ENCODE data around the gene TMTC2.

Gene TMTC2

DNA sequence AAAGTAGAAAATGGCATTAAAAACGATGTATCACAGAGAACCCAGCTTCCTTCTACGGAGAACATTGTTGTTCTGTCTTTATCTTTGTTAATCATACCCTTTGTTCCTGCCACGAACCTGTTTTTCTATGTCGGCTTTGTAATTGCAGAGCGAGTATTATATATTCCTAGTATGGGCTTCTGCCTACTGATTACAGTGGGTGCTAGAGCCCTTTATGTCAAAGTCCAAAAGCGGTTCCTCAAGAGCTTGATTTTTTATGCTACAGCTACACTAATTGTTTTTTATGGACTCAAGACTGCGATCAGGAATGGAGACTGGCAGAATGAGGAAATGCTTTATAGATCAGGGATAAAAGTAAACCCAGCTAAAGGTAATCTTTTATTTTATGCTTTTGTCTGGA, 209.6 kb downstream of the TMTC2 start:
- no peak for DNase-seq

DNA sequence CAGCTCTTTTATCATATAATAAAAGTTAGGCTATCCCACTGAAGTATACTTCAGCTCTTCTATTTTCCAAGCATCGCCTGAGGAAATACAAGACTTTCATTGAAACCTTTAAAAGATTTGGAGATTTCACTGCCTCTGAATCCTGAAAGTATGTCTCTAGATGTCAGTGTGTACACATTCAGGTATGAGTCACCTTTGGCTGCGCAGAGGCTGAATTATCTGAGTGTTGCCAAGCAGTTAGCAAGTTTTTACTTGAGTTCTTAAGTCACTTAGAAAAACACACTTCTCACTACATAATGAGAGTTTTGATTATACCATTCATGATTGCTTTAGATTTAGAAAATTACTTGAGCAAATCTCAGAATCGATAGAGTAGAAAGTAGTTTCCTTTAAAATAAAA, 210.3 kb downstream of the TMTC2 start:
- DNase-seq, result no peak

DNA sequence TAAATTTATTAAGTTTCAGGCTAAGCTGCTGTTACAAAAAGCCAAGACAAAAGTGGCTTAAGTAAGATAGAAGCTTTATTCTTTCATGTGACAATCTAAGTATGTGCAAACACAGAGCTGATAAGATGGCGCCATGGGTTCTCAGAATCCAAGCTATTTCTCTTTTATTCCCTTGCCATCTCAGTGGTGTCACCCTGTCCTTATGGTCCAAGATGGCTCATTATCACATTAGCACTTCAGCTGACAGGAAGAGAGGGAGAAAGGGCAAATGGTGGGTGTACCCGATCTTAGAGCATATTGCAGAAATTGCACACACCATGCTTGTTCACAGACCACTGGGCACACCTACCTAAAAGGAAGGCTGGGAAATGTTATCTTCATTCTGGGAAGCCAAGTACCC, 211.7 kb downstream of the TMTC2 start:
- DNase-seq, result no peak

DNA sequence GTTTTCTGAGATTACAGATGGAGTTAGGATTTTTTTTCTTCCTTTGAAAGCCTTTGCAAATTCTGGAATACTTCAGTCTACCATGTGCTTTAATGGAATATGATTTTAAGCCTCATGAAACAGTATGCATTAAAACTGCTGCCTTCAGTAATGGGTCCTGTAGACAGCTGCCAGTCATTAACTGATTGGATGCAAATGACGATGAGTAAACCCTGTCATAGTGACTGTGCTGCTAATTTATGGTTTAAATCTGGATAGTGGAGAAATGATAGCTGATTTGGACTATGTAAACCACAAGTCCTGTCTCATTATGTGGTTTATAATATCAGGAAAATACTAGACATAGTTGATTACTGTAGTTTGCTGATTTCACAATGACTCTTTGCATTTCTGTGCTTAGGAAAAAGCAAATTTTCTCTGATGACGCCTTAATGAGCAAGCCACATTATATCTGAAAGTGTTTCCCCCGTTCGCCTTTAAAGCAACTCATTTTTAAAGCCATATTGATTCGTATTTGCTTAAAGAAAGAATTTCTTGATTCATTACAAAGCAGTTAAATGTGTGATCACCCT, 217.6 kb downstream of the TMTC2 start:
- DNase-seq, result no peak

DNA sequence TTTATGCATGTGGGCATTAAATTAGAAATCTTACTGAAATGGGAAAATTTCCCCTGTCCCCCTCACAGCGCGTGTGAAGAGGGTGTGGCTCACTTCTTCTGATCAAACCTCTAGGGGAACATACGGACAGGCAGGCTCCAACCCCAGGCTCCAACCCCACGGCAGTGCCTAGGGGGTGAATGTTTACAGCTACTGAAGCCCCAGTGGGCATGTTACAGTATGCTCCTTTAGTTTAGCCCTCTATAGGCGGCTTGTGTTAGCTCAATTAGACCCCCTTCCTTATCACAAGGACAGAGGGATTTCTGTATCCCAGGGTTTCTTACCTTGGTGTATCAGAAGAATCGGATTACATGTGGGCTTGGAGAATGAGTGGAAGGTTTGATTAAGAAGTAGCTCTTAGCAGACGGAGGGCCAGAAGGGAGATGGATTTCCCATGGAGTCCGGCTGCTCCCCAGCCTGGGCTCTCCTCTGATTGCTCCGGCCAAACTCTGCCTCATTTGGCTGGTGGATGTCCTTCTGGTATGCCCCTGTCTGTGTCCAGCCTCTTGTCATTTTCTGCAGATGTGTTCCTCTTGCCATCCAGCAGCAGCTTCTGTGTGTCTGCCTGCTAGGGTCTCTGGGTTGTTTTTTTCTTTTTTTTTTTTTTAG, 223.7 kb downstream of the TMTC2 start:
- DNase-seq, result no peak

DNA sequence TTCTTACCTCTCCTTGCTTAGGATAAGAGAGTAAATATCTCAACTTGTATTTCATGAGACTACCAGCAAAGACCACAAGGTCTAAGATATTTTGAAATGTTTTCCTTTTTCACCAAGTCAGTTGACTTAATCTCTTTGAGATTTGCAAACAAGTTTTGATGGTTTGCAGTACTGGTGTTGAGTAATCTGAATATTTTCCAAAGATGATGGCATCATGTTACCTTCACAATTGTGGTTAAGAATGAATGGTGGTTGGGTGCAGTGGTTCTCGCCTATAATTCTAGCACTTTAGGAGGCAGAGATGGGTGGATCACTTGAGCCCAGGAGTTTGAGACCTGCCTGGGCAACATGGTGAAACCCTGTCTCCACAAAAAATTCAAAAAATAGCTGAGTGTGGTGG, 225.7 kb downstream of the TMTC2 start:
- no peak for DNase-seq

DNA sequence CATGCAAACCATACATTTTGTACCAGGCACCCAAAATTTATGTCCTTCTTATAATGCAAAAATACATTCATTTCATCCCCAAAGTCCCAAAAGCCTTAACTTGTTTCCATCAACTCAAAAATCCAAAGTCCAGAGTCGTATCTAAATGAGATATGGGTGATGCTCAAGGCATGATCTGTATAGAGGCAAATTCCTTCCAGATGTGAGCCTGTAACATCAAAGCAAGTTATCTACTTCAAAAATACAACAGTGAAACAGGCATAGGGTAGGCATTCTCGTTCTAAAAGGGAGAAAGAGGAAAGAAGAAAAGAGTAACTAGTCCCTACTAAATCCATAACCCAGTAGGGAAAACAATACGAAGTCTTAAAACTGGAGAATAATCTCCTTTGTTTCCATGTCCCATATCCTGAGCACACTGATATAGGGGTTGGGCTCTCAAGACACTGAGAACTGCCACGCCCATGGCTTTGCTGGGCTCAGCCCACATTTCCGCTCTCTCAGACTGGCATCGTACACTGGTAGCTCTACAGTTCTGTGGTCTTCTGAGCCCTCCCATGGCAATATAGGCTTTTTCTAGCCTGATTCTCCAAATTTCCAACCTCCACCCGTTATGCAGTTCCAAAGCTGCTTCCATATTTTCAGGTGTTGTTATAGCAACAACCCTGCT, 232.8 kb downstream of the TMTC2 start:
- no peak for DNase-seq

DNA sequence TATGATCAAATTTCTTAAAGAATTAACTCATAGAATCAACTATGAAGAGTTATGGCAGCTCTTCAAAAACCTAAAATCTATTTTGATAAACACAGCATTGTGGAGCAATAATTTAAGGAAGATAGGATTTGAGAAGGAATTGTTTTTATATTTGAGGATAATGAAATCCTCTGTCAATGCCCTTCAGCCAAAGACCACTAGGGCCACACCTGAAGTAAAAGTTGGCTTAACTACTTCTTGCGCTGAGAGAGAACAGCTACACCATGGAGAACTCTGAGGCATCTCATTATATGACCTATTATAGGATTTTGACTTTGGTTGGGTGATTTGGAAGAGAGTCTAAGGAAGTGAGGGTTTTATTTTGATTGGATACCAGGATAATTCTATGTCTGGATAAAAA, 237.2 kb downstream of the TMTC2 start:
- DNase-seq, result no peak

DNA sequence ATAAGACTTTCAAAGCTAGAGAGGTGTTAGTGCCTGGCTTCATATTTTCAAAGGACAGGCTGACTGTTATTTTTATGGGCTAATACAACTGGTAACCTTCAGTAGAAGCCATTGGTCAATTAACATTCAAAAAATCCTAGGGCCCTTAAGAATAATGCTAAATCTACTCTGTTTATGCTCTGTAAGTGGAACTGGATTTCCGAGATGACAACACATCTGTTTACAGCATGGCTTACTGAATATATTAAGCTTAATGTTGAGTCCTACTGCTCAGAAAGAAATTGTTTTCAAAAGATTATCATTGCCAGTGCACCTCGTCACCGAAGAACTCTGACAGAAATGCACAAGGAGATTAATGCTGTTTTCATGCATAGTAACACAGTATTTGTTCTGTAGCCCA, 239.9 kb downstream of the TMTC2 start:
- DNase-seq, result no peak

DNA sequence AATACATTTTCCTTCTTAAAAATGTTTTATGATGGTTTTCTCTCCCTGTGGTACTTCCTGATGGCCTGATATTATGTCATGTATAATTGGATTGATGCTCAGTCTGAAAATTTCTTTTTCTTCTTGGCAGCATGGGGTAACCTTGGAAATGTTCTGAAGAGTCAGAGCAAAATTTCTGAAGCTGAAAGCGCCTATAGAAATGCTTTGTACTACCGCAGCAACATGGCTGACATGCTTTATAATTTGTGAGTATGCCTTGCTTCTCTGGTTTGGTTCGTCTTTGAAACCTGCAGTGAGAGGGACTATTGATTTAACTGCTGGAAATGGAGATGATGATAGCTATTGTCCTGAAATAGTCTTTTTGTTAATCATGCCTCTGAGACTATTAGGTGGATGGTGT, 243.6 kb downstream of the TMTC2 start:
- DNase-seq, result no peak

DNA sequence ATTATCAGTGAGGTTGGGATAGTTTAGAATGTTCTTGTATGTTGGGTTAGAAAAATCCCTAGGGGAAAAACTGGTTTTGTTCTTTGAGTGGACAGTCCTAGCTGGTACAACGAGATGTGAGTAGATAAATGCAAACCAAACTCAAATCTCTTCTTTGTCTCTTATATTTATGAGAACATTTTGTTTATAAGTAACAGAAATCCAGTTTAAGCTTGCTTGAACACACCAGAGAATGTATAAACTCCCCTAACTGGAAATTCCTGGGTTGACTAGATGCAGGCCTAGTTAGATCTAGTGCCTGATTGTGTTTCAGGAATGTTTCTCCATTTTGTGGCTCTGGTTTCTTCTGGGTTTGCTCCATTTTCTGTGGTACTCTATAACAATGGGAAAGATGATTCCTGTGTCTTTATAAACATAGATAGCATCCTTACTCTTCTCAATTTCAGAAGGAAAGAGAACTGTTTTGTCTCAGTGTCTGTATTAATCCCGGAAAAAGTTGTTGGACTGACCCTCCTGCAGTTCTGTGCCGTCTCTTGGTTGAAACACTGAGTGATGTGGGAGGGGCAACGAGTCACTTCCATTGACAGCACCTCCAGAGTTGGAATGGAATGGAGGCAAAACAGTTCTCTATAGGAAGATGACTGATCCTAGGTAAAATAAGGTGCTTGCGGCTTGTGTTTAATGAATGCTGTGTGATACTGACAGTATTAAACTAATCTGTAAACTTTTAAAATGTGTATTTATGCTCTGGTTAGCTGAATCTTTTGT, 244.8 kb downstream of the TMTC2 start:
- no peak for DNase-seq

DNA sequence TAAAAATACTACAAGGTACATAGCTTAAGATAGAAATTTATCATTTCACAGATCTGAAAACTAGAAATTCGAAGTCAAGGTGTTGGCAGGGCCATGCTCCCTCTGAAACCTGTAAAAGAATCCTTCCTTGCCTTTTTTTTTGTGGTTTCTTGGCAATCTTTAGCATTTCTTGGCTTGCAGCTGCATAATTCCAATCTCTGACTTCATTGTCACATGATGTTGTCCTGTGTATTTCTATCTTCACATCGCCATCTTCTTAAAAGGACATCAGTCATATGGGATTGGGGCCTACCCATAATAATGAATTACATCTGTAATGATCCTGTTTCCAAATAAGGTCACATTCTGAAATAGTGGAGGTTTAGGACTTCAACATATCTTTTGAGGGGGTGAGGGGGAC, 250.4 kb downstream of the TMTC2 start:
- DNase-seq, result no peak

DNA sequence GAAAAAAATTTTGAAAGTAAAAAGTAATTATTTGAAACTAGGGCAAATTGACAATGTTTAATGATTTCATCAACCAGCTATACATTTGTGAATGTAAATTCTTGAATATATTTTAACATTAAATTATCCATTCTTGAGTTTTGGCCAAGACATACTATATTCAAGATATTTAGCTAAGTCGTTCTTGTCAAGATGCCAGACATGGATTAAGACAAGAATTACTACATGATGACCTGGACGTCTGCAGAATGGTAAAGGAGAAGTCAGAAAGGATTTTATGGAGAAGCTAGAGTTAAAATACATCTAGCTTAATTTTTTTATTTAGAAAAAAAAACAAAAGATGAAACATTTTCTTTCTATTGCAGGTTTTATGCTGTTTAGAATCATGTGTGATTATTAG, 255.8 kb downstream of the TMTC2 start:
- DNase-seq, result no peak

DNA sequence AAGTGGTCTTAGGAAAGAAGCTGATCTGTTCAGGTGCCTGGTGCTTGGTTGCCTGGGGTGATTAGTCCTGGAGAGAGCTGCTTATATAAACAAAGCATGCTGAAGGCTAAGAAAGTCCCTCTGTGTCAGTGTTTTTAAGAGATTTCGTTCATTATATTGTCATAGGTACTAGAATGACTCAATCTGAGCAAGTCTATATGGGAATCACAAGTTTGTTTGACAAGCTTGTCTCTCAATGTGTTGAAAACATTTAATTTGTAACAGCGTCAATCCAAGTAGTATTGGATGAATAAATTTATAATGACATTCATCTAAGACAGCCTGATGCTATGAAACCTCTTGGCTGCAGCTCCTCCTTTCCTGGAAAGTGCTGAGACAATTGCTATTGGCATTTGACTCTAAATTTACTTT, 256.3 kb downstream of the TMTC2 start:
- DNase-seq, result no peak

DNA sequence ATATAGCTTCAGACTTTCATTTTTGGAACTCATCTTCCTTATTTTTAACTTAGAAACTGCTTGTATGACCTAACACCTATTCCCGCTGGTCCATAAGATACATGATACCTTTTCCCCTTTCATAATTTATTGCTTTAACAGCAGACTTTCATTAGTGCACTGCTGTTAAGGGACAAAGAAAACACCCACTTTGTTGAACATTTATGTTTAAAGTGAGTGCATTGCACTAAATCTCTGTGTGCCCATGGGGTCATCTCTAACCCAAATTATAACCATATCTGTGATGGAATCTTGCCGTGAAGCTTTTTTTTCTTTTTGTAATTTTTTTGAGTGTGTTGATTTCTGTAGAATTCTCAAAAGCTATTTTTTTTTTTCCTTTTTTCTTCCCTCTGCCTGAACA, 261.8 kb downstream of the TMTC2 start:
- no peak for DNase-seq

DNA sequence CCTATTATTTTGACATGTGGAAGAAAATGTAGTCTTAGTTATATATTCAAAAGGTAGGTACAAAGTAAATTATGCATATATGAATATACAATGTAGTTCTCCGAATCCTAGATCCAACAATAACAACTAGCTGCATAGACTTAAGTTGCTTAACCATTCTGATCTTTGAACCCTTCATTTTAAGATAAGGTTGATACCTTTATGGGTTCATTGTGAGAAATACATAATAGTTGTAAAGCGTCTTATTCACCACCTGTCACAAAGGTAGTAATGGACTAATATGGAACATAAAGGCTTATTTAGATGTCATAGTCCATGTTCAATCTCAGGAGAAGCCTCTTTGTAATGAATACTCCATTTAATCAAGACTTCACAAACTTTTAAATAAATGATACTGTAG, 263.6 kb downstream of the TMTC2 start:
- no peak for DNase-seq

DNA sequence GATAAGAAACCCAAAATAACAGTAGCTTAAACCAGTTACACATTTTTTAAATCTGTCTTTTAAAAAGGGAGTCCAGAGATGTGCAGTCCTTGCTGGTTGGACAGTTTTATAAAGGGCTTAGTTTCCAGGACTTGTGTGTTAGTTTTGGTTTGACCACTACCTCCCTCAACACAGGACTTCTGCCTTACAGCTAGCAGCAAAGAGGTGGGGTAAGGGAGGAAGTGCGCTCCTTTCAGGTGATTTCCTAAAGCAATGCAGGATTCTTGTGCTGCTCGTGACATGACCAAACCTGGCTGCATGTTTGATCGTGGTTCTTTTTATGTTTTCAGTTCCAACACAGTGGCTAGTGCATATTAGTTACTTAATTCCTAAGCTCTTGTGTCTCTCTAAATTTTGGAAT, 266.2 kb downstream of the TMTC2 start:
- no peak for DNase-seq

DNA sequence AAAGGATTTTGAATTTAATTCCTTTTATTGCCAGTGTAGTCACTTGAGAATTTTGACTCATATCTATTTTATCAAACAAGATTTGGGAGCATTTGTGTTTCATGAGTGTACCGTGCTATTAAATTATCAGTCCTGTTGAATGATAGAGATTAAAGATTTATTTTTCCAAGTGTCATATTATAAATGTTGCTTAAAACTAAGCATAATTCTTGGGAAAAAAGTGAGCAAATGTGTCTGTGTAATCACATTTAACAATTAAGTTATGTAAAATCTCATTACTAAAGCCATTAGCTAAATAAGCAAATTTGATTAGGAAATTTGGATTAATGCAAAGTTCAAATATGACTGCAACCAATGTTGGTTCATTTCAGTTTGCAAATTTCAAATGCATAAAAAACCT, 266.7 kb downstream of the TMTC2 start:
- DNase-seq, result no peak

DNA sequence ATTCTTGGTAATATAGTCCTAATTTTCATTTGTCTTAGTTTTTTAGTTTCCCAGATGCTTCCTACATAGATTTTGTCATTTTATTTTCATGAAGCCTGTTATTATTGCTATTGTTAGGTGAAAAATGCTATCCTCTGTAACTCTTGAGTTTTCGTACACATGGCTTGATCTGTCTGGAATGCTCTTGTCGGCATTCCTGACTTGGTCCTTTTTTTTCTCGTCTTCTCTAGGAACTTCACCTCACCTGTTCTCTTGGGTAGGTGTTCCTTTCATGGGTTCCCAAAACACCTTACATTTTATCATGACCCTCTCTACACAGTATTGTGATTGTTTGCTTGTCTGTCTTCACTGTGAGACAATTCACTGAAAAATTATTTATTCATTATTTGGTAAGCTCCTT, 267.4 kb downstream of the TMTC2 start:
- DNase-seq, result no peak

DNA sequence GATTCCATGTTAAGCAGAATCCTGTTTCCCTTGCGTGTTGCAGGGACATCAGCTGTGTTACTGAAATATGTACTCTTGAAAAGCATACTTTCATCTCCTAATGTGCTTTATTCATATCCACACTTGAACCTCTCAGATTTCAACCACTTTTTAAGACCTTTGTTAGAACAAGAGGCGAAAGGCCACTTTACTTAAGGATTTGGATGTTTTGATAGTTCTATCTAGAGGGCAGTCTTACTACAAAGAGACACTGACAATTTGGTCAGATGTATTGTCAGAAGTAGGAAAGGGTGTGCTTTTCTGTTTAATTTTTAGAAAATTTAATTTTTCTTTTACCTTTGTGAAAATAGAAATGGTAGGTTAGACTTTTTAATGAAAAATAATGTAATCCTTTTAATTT, 267.9 kb downstream of the TMTC2 start:
- DNase-seq, result no peak

DNA sequence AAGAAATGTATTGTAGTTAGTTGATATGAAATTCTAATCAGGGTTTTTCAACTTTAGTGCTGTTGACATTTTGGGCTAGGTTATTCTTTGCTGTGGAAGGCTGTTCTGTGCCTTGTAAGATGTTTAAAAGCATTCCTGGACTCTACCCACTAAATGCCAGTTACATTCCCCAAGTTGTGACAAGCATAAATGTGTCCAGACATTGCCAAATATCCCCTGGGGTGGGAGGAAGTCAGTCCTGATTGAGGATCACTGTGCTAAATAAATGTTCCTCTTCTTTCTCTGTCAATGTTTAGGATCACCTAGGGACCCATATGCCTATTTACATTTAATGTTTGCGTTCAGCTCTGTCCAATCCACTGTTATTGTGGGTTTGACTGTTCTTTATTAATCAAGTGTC, 268.3 kb downstream of the TMTC2 start:
- DNase-seq, result no peak

DNA sequence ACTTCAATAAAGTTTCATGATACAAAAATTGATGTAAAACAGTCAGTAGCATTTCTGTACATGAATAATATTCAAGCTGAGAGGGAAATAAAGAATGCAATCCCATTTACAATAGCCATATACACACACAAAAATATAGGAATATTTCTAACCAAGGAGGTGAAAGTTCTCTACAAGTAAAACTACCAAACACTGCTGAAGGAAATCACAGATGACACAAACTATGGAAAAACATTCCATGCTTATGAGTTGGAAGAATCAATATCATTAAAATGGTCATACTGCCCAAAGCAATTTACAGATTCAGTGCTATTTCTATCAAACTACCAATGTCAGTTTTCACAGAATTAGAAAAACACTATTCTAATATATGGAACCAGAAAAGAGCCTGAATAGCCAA, 272.3 kb downstream of the TMTC2 start:
- DNase-seq, result no peak

DNA sequence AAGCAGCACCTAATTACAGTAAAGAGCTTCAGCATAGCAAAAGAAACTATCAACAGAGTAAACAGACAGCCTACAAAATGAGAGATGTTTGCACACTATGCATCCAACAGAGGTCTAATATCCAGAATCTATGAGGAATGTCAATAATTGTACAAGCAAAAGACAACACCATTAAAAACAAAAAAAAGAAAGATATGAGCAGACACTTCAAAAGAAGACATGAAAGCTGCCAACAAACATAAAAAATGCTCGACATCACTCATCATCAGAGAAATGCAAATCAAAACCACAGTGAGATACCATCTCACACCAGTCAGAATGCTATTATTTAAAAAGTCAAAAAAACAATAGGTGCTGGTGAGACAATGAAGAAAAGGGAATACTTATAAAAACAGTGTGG, 273.1 kb downstream of the TMTC2 start:
- DNase-seq, result no peak

DNA sequence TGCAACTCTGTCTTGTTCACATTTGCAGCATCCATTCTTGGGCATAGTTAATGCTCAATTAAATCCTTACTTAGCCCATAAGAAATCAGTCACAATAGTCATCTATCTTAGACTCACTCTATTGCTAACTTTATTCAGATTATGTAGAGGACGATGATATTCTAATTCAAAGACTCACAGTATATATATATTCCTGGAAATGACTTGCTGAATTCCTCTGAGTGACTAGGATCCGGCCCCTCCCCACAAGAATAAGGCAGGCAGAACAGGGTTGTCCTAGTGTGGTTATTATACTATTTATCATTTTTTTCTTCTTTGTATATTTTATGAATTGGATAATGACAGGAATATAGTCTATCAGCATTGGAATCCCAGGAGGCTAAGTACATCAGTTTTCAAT, 275.1 kb downstream of the TMTC2 start:
- DNase-seq, result no peak

All from SHP77 treated with DMSO at 0.1 percent for 48 hours (cell line).